ENCODE measurements around the gene CGGBP1.

CGGBP1 gene

DNA sequence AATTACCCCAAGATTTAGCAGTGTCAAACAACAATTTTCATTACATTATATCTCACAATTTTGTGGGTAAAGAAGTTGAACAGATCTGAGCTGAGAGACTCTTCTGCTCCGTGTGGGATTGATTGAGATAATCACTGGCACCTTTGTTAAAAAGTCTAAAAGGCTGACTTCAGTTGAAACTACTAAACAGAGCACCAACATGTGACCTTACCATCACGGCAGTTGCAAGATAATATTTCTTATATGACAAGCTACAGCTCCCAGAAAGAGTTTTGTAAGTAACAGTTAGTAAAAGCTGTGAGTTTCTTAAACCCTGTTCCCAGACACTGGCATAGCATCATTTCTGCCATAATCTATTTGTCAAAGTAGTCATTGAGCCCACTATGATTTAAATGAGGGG, 25.0 kb downstream of the CGGBP1 start:
- Histone ChIP-seq H3K27me3 (ENCODE audit: control insufficient read depth, low read length) (no peaks in the 10 kb centered on the region), H4K20me1 (ENCODE audit: control insufficient read depth, insufficient read depth, low read depth, low read length) (no peaks in the 10 kb centered on the region), H3F3A (ENCODE audit: control insufficient read depth, insufficient read depth) (no peaks in the 10 kb centered on the region), H3K4me3 (ENCODE audit: low read length) (no peak overlapping the region), H3K79me2 (ENCODE audit: control insufficient read depth, low read length) (no peaks in the 10 kb centered on the region), H3K36me3 (ENCODE audit: control insufficient read depth, low read length) (no peaks in the 10 kb centered on the region), H3K4me1 (ENCODE audit: control insufficient read depth, low read length) (peaks cover 11% of the 10 kb centered on the region), H3K4me2 (ENCODE audit: low read length) (no peak overlapping the region), H3K27ac (ENCODE audit: low read depth, low read length) (no peak overlapping the region), H3K9me3 (ENCODE audit: control insufficient read depth, insufficient read depth, low read length) (no peaks in the 10 kb centered on the region), H3K9me2 (replicated peaks; ENCODE audit: control insufficient read depth, low read length) (no peaks in the 10 kb centered on the region)
- TF ChIP-seq, protein P1, sequence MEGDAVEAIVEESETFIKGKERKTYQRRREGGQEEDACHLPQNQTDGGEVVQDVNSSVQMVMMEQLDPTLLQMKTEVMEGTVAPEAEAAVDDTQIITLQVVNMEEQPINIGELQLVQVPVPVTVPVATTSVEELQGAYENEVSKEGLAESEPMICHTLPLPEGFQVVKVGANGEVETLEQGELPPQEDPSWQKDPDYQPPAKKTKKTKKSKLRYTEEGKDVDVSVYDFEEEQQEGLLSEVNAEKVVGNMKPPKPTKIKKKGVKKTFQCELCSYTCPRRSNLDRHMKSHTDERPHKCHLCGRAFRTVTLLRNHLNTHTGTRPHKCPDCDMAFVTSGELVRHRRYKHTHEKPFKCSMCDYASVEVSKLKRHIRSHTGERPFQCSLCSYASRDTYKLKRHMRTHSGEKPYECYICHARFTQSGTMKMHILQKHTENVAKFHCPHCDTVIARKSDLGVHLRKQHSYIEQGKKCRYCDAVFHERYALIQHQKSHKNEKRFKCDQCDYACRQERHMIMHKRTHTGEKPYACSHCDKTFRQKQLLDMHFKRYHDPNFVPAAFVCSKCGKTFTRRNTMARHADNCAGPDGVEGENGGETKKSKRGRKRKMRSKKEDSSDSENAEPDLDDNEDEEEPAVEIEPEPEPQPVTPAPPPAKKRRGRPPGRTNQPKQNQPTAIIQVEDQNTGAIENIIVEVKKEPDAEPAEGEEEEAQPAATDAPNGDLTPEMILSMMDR (IDR thresholded peaks at IDR 0.05; ENCODE audit: low read depth, low read length, poor library complexity, severe bottlenecking): no peak
- no peak for TF ChIP-seq EZH2phosphoT487 (IDR thresholded peaks at IDR 0.05; ENCODE audit: borderline replicate concordance, low read length)

DNA sequence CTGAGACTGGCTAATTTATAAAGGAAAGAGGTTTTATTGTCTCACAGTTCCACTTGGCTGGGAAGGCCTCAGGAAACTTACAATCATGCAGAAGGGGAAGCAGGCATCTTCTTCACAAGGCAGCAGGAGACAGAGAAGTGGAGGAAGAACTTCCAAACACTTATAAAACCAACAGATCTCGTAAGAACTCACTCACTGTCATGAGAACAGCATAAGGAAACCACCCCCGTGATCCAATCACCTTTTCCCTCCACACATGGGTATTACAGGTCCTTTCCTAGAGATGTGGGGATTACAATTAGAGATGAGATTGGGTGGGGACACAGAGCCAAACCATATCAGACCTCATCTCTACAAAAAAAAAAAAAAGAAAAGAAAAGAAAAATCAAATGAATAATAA, 25.7 kb downstream of the CGGBP1 start:
- Histone ChIP-seq H3F3A (ENCODE audit: control insufficient read depth, insufficient read depth) (no peaks in the 10 kb centered on the region), H3K27me3 (ENCODE audit: control insufficient read depth, low read length) (no peaks in the 10 kb centered on the region), H3K4me2 (ENCODE audit: low read length) (no peak overlapping the region), H4K20me1 (ENCODE audit: control insufficient read depth, insufficient read depth, low read depth, low read length) (no peaks in the 10 kb centered on the region), H3K9me2 (replicated peaks; ENCODE audit: control insufficient read depth, low read length) (no peaks in the 10 kb centered on the region), H3K36me3 (ENCODE audit: control insufficient read depth, low read length) (no peaks in the 10 kb centered on the region), H3K9me3 (ENCODE audit: control insufficient read depth, insufficient read depth, low read length) (no peaks in the 10 kb centered on the region; the same call in 1 of the 2 replicates), H3K4me3 (ENCODE audit: low read length) (no peak overlapping the region), H3K4me1 (ENCODE audit: control insufficient read depth, low read length) (peaks cover 11% of the 10 kb centered on the region), H3K27ac (ENCODE audit: low read depth, low read length) (no peak overlapping the region), H3K79me2 (ENCODE audit: control insufficient read depth, low read length) (no peaks in the 10 kb centered on the region)
- no peak for TF ChIP-seq EZH2phosphoT487 (IDR thresholded peaks at IDR 0.05; ENCODE audit: borderline replicate concordance, low read length)
- TF ChIP-seq, protein P1 (IDR thresholded peaks at IDR 0.05; ENCODE audit: low read depth, low read length, poor library complexity, severe bottlenecking): no peak

DNA sequence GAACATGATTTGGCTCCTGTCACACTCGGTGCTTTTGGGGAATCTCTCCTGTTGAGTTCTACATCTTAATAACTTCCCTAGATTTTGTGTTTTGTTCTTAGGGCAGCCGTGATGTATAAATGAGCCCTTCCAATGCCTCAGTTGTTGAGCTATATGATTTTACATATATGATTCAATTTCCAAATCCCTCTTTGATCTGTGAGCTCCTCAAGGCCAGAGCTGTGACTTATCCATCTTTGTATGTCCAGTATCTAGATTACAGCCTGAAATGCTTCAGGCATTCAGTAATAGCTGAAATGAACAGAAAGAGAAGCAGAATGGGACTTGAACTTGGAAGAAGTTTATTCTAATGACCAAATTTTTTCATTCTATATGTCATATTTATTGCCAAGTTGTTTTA, 26.6 kb downstream of the CGGBP1 start:
- Histone ChIP-seq H3K4me3 (ENCODE audit: low read length) (peak overlapping the region; percentile 66), H3K4me1 (ENCODE audit: control insufficient read depth, low read length) (peaks cover 11% of the 10 kb centered on the region), H3K9me3 (ENCODE audit: control insufficient read depth, insufficient read depth, low read length) (no peaks in the 10 kb centered on the region; the same call in 1 of the 2 replicates), H3K4me2 (ENCODE audit: low read length) (peak overlapping the region; percentile 62), H3K27me3 (ENCODE audit: control insufficient read depth, low read length) (no peaks in the 10 kb centered on the region), H4K20me1 (ENCODE audit: control insufficient read depth, insufficient read depth, low read depth, low read length) (no peaks in the 10 kb centered on the region), H3K9me2 (replicated peaks; ENCODE audit: control insufficient read depth, low read length) (no peaks in the 10 kb centered on the region), H3K79me2 (ENCODE audit: control insufficient read depth, low read length) (no peaks in the 10 kb centered on the region), H3K27ac (ENCODE audit: low read depth, low read length) (no peak overlapping the region), H3K36me3 (ENCODE audit: control insufficient read depth, low read length) (no peaks in the 10 kb centered on the region), H3F3A (ENCODE audit: control insufficient read depth, insufficient read depth) (no peaks in the 10 kb centered on the region)
- TF ChIP-seq EZH2phosphoT487 (IDR thresholded peaks at IDR 0.05; ENCODE audit: borderline replicate concordance, low read length): no peak
- TF ChIP-seq, protein P1 (IDR thresholded peaks at IDR 0.05; ENCODE audit: low read depth, low read length, poor library complexity, severe bottlenecking): no peak
